HFFc6 (cell line): ENCODE data around the gene DOCK2. TPM values are rescaled to one million over a fixed set of nuclear protein-coding genes. Genes with fewer than 3 reads are reported as not detected.

Experiments
- DNase-seq: peaks from one replicate; pipeline ENCODE4 v3.0.0-alpha.2; 2018
- H3K27ac Mint-ChIP-seq: 2 replicates; pipeline ENCODE4 v1.8.0; 2020; ENCODE audit warnings: mild to moderate bottlenecking, mixed read lengths
- H3K27me3 Mint-ChIP-seq: 2 replicates; pipeline ENCODE4 v1.8.0; 2021; ENCODE audit warnings: mild to moderate bottlenecking, moderate library complexity, mixed read lengths; ENCODE audit not compliant: insufficient read depth
- H3K36me3 Mint-ChIP-seq: 2 replicates; pipeline ENCODE4 v1.8.0; 2021; ENCODE audit warnings: low read depth, mixed read lengths
- H3K4me1 Mint-ChIP-seq: 2 replicates; pipeline ENCODE4 v1.8.0; 2020; ENCODE audit warnings: low read depth, mixed read lengths
- H3K4me3 Mint-ChIP-seq: 2 replicates; pipeline ENCODE4 v1.8.0; 2020; ENCODE audit warnings: mild to moderate bottlenecking, moderate library complexity, mixed read lengths
- H3K9me3 Mint-ChIP-seq: 2 replicates; pipeline ENCODE4 v1.8.0; 2020; ENCODE audit warnings: mild to moderate bottlenecking, mixed read lengths
- CTCF ChIP-seq: fragments of 200-600 bp; sonication (generic); IDR thresholded peaks from 2 replicates; pipeline ENCODE4 v1.5.0; 2021; ENCODE audit warnings: antibody characterized with exemption, mild to moderate bottlenecking
- total RNA-seq, 6 experiments: library from RNA; stranded (reverse); fragmentation: NEBNext Ultra II Directional; extraction: Animal tissue kit (Norgen Biotek cat#: 25700); gene quantifications; 2 replicates in 1 of 6; 3 replicates in 5 of 6; pipeline ENCODE4 v1.2.3, GENCODE V29; 2021

DOCK2 gene
- total RNA-seq, 6 experiments from 2014 or later = 1.4 to 6.5 (median 3.0) TPM

GRCh38 chr5:169696621-169697510, 59.8 kb downstream of the DOCK2 start:
- no peaks in the 10 kb centered on the region for H3K27me3 Mint-ChIP-seq
- DNase-seq = peak; percentile 34
- H3K9me3 Mint-ChIP-seq = no peaks in the 10 kb centered on the region
- peak overlapping the region; percentile 87 for H3K27ac Mint-ChIP-seq
- peak overlapping the region; percentile 46 for H3K4me3 Mint-ChIP-seq
- no peak for TF ChIP-seq CTCF
- H3K4me1 Mint-ChIP-seq = peaks cover 68% of the 10 kb centered on the region
- peaks cover 8% of the 10 kb centered on the region for H3K36me3 Mint-ChIP-seq

- Mint-ChIP-seq H3K36me3 (peaks cover 8% of the 10 kb centered on the region), H3K4me1 (peaks cover 74% of the 10 kb centered on the region), H3K27me3 (no peaks in the 10 kb centered on the region), H3K9me3 (no peaks in the 10 kb centered on the region), H3K27ac (peak overlapping the region; percentile 87), H3K4me3 (no peak overlapping the region; the same call in 1 of the 2 replicates)
- TF ChIP-seq CTCF = no peak
- DNase-seq = no peak
Measured at GRCh38 chr5:169697511-169697890, 60.4 kb downstream of the DOCK2 start.

GRCh38 chr5:169697976-169698375, 60.9 kb downstream of the DOCK2 start:
- H3K4me1 Mint-ChIP-seq = peaks cover 75% of the 10 kb centered on the region
- DNase-seq = no peak
- H3K27ac Mint-ChIP-seq = peak overlapping the region; percentile 87
- no peaks in the 10 kb centered on the region for H3K27me3 Mint-ChIP-seq
- H3K4me3 Mint-ChIP-seq = no peak overlapping the region
- no peaks in the 10 kb centered on the region for H3K9me3 Mint-ChIP-seq
- no peak for TF ChIP-seq CTCF
- peaks cover 8% of the 10 kb centered on the region for H3K36me3 Mint-ChIP-seq

- TF ChIP-seq CTCF = no peak
- Mint-ChIP-seq H3K4me3 (no peak overlapping the region), H3K27ac (no peak overlapping the region), H3K27me3 (no peaks in the 10 kb centered on the region), H3K9me3 (no peaks in the 10 kb centered on the region), H3K36me3 (peaks cover 8% of the 10 kb centered on the region), H3K4me1 (peaks cover 78% of the 10 kb centered on the region)
- no peak for DNase-seq
Measured at GRCh38 chr5:169700611-169701010, 63.5 kb downstream of the DOCK2 start.

- Mint-ChIP-seq H3K27me3 (no peaks in the 10 kb centered on the region), H3K27ac (peak overlapping the region; percentile 49), H3K4me1 (peaks cover 78% of the 10 kb centered on the region), H3K36me3 (peaks cover 8% of the 10 kb centered on the region), H3K4me3 (no peak overlapping the region), H3K9me3 (no peaks in the 10 kb centered on the region)
- TF ChIP-seq CTCF = peak; percentile 74
- peak; percentile 62 for DNase-seq
Measured at GRCh38 chr5:169701910-169702451, 64.9 kb downstream of the DOCK2 start.
